Measurements from ENCODE around the gene PLCB4. TPM values are rescaled to one million over a fixed set of nuclear protein-coding genes. Genes with fewer than 3 reads are reported as not detected.

The PLCB4 gene
- total and polyA plus RNA-seq, 2 donors (not counting 1 experiment from before 2014, with no cell fraction given): 7.3 to 13.7 TPM

DNA sequence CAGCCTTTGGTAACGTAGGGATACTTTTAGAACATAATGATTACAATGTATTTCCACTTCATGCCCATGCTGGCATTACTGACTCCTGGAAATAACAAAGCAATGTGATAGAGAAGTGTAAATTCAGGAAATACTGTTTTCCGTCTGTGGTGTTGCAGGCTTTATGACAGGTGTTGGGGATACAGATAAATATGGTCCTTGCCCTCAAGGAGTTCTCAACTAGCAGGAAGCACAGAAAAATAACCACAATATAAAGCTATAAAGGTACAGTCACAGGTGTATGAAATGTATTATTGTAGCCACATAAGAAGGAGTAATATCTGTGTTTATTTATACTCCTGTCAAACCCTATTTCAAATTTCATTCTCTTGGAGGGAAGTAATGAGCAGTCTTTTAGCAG, 432.6 kb downstream of the PLCB4 start:
- Histone ChIP-seq H4K20me1 (ENCODE audit: control insufficient read depth, extremely low read depth, insufficient read depth, low read length) (no peaks in the 10 kb centered on the region), H2AFZ (ENCODE audit: low read length) (no peak overlapping the region), H3K36me3 (ENCODE audit: control insufficient read depth, insufficient read depth, low read length) (no peaks in the 10 kb centered on the region), H3K27ac (ENCODE audit: insufficient read depth, low read length) (no peak overlapping the region), H3K4me2 (ENCODE audit: extremely low read depth, insufficient read depth, low read length) (no peak overlapping the region), H3K9me3 (ENCODE audit: control insufficient read depth, insufficient read depth, low read depth, low read length) (no peaks in the 10 kb centered on the region), H3K4me1 (ENCODE audit: control insufficient read depth, extremely low read depth, insufficient read depth, low read length) (no peaks in the 10 kb centered on the region), H3K79me2 (ENCODE audit: control insufficient read depth, insufficient read depth, low read length) (no peaks in the 10 kb centered on the region), H3K4me3 (replicated peaks in 1 of 4; ENCODE audit: control extremely low read depth in 1 of 4, insufficient read depth in 1 of 4, low read depth in 3 of 4, low read length in 4 of 4) (no peak overlapping the region), H3K9ac (ENCODE audit: insufficient read depth, low read length) (no peak overlapping the region), H3K27me3 (ENCODE audit: control insufficient read depth, insufficient read depth, low read length) (no peaks in the 10 kb centered on the region)
- no peak for DNase-seq (ENCODE audit: low read depth in 2 of 2)
- TF ChIP-seq, protein P1, sequence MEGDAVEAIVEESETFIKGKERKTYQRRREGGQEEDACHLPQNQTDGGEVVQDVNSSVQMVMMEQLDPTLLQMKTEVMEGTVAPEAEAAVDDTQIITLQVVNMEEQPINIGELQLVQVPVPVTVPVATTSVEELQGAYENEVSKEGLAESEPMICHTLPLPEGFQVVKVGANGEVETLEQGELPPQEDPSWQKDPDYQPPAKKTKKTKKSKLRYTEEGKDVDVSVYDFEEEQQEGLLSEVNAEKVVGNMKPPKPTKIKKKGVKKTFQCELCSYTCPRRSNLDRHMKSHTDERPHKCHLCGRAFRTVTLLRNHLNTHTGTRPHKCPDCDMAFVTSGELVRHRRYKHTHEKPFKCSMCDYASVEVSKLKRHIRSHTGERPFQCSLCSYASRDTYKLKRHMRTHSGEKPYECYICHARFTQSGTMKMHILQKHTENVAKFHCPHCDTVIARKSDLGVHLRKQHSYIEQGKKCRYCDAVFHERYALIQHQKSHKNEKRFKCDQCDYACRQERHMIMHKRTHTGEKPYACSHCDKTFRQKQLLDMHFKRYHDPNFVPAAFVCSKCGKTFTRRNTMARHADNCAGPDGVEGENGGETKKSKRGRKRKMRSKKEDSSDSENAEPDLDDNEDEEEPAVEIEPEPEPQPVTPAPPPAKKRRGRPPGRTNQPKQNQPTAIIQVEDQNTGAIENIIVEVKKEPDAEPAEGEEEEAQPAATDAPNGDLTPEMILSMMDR (conservative IDR thresholded peaks at IDR 0.05 in 1 of 2, IDR thresholded peaks at IDR 0.05 in 1 of 2; ENCODE audit: low read depth in 1 of 2, low read length in 2 of 2): no peak
- TF ChIP-seq EZH2 (IDR thresholded peaks at IDR 0.05; ENCODE audit: low read length, missing control alignments): no peak

DNA sequence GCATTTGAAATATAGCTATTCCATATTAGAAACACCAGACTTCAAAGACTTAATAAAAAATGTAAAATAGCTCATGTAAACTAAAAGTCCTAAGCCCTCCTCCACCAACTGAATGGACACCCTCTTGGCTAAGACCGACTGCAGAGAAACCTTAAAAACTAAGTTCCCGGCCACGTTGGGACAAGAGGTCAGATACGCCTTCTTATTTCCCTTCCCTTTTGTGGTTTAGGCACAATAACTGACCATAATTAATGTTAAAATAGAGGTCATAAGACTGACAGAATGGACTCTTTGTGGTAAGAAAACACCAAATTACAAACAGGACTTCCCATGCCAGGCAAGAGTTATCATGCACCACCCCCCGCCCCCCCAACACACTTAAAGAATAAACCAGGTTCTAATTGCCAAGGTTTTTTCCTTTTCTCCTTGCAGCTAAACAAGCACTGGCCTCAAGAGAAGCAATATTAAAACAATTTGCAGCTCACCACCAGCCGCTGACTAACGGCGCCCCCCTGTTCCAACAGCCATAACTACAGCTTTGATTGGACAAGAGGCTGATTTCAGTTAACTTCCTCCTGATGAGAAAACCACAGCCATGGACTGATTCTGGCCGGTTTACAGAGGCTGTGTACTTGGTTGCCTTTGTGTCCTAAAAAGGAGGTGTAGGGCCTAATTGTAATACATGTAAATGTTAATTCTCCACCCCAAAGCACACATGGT, 434.8 kb downstream of the PLCB4 start:
- Histone ChIP-seq H3K4me2 (ENCODE audit: extremely low read depth, insufficient read depth, low read length) (no peak overlapping the region), H3K27ac (ENCODE audit: insufficient read depth, low read length) (no peak overlapping the region), H2AFZ (ENCODE audit: low read length) (no peak overlapping the region), H3K4me1 (ENCODE audit: control insufficient read depth, extremely low read depth, insufficient read depth, low read length) (no peaks in the 10 kb centered on the region), H3K27me3 (ENCODE audit: control insufficient read depth, insufficient read depth, low read length) (peaks cover 20% of the 10 kb centered on the region), H3K9ac (ENCODE audit: insufficient read depth, low read length) (no peak overlapping the region), H3K36me3 (ENCODE audit: control insufficient read depth, insufficient read depth, low read length) (no peaks in the 10 kb centered on the region), H3K79me2 (ENCODE audit: control insufficient read depth, insufficient read depth, low read length) (no peaks in the 10 kb centered on the region), H4K20me1 (ENCODE audit: control insufficient read depth, extremely low read depth, insufficient read depth, low read length) (no peaks in the 10 kb centered on the region), H3K4me3 (replicated peaks in 1 of 4; ENCODE audit: control extremely low read depth in 1 of 4, insufficient read depth in 1 of 4, low read depth in 3 of 4, low read length in 4 of 4) (no peak overlapping the region), H3K9me3 (ENCODE audit: control insufficient read depth, insufficient read depth, low read depth, low read length) (no peaks in the 10 kb centered on the region)
- peak; percentile 63 to 69 for DNase-seq (ENCODE audit: low read depth in 2 of 2)
- TF ChIP-seq, protein P1 (conservative IDR thresholded peaks at IDR 0.05 in 1 of 2, IDR thresholded peaks at IDR 0.05 in 1 of 2; ENCODE audit: low read depth in 1 of 2, low read length in 2 of 2): peak in 1 of 2 donors; percentile 19
- no peak for TF ChIP-seq EZH2 (IDR thresholded peaks at IDR 0.05; ENCODE audit: low read length, missing control alignments)

DNA sequence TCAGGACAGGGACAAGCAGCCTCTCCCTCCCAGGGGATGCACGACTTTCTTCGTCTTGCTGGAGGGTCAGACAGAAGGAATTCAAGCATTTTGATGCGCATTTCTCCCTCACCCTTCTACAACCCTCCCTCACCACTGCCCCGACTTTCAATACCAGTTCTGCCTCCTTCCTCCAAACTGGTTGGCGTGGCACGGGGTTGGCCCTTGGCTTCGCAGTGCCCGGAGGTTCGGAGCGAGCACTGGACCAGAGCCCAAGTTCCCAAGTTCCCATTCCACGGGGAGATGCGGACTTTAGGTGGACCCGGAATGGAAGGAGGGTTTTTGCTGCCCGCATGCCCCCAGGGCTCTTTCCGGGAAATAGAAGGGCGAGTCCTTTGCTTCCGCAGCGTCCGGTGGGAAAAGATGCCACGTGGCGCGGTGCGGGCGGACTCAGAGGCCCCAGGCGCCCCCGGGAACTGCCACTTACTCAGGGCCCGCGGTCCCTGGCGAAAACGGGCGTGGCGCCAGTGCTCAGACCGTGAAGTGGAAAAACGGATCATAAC, 437.5 kb downstream of the PLCB4 start:
- Histone ChIP-seq H4K20me1 (ENCODE audit: control insufficient read depth, extremely low read depth, insufficient read depth, low read length) (no peaks in the 10 kb centered on the region), H2AFZ (ENCODE audit: low read length) (no peak overlapping the region), H3K79me2 (ENCODE audit: control insufficient read depth, insufficient read depth, low read length) (no peaks in the 10 kb centered on the region), H3K4me3 (replicated peaks in 1 of 4; ENCODE audit: control extremely low read depth in 1 of 4, insufficient read depth in 1 of 4, low read depth in 3 of 4, low read length in 4 of 4) (no peak overlapping the region), H3K4me1 (ENCODE audit: control insufficient read depth, extremely low read depth, insufficient read depth, low read length) (no peaks in the 10 kb centered on the region), H3K27ac (ENCODE audit: insufficient read depth, low read length) (no peak overlapping the region), H3K9me3 (ENCODE audit: control insufficient read depth, insufficient read depth, low read depth, low read length) (no peaks in the 10 kb centered on the region), H3K4me2 (ENCODE audit: extremely low read depth, insufficient read depth, low read length) (peak overlapping the region; percentile 27), H3K27me3 (ENCODE audit: control insufficient read depth, insufficient read depth, low read length) (peaks cover 29% of the 10 kb centered on the region), H3K36me3 (ENCODE audit: control insufficient read depth, insufficient read depth, low read length) (no peaks in the 10 kb centered on the region), H3K9ac (ENCODE audit: insufficient read depth, low read length) (no peak overlapping the region)
- TF ChIP-seq, protein P1 (conservative IDR thresholded peaks at IDR 0.05 in 1 of 2, IDR thresholded peaks at IDR 0.05 in 1 of 2; ENCODE audit: low read depth in 1 of 2, low read length in 2 of 2): no peak
- no peak for TF ChIP-seq EZH2 (IDR thresholded peaks at IDR 0.05; ENCODE audit: low read length, missing control alignments)
- DNase-seq (ENCODE audit: low read depth in 2 of 2): no peak

Data from fibroblast of lung (primary cell).